Measurements from ENCODE around the gene MEIOB.

- TF ChIP-seq CTCF (IDR thresholded peaks at IDR 0.05) (no peak), EP300 (IDR thresholded peaks at IDR 0.05) (no peak)
Measured at GRCh38 chr16:1790611-1791255, 81.2 kb downstream of the MEIOB start.

All from gastroesophageal sphincter (tissue), 3 donors.